GM15510 (cell line): Measurements from ENCODE around the gene INTS1.

Source experiments
- POLR2A ChIP-seq: IDR thresholded peaks from 3 replicates; pipeline ENCODE4 v1.6.1; 2011; ENCODE audit warnings: borderline replicate concordance; ENCODE audit not compliant: insufficient read length; ENCODE audit errors: extremely low read depth

INTS1 gene

GRCh38 chr7:1460821-1461645 lies 43.2 kb downstream of the INTS1 start:
- no peak for TF ChIP-seq POLR2A

GRCh38 chr7:1459920-1460820 lies 44.0 kb downstream of the INTS1 start:
- no peak for TF ChIP-seq POLR2A

GRCh38 chr7:1459512-1459892 lies 44.7 kb downstream of the INTS1 start:
- TF ChIP-seq POLR2A = no peak

GRCh38 chr7:1458683-1459511 lies 45.3 kb downstream of the INTS1 start, which contains the start of gene MICALL2:
TSS of gene MICALL2 (minus strand) at chr7:1459470. CDS start at chr7:1459326, 144 bp downstream.
- peak; percentile 53 for TF ChIP-seq POLR2A

GRCh38 chr7:1457949-1458682 lies 46.1 kb downstream of the INTS1 start:
- TF ChIP-seq POLR2A = no peak

GRCh38 chr7:1457059-1457948 lies 46.9 kb downstream of the INTS1 start:
- no peak for TF ChIP-seq POLR2A

- no peak for TF ChIP-seq POLR2A
Measured at GRCh38 chr7:1455955-1456354, 48.2 kb downstream of the INTS1 start.

- TF ChIP-seq POLR2A = no peak
Measured at GRCh38 chr7:1455241-1455939, 48.8 kb downstream of the INTS1 start.

- no peak for TF ChIP-seq POLR2A
Measured at GRCh38 chr7:1454542-1454941, 49.6 kb downstream of the INTS1 start.

GRCh38 chr7:1452205-1452604 lies 52.0 kb downstream of the INTS1 start:
- no peak for TF ChIP-seq POLR2A

GRCh38 chr7:1450987-1451386 lies 53.2 kb downstream of the INTS1 start:
- no peak for TF ChIP-seq POLR2A

GRCh38 chr7:1450431-1450830 lies 53.8 kb downstream of the INTS1 start:
- TF ChIP-seq POLR2A = no peak
